NCI-H1930 (cell line): ENCODE measurements around the gene TNIP2.

Source experiments
- DNase-seq, 2 experiments: peaks; one replicate each; lab custom pipeline; 2025; lab: John Stamatoyannopoulos, UW

The TNIP2 gene, protein sequence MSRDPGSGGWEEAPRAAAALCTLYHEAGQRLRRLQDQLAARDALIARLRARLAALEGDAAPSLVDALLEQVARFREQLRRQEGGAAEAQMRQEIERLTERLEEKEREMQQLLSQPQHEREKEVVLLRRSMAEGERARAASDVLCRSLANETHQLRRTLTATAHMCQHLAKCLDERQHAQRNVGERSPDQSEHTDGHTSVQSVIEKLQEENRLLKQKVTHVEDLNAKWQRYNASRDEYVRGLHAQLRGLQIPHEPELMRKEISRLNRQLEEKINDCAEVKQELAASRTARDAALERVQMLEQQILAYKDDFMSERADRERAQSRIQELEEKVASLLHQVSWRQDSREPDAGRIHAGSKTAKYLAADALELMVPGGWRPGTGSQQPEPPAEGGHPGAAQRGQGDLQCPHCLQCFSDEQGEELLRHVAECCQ

DNA sequence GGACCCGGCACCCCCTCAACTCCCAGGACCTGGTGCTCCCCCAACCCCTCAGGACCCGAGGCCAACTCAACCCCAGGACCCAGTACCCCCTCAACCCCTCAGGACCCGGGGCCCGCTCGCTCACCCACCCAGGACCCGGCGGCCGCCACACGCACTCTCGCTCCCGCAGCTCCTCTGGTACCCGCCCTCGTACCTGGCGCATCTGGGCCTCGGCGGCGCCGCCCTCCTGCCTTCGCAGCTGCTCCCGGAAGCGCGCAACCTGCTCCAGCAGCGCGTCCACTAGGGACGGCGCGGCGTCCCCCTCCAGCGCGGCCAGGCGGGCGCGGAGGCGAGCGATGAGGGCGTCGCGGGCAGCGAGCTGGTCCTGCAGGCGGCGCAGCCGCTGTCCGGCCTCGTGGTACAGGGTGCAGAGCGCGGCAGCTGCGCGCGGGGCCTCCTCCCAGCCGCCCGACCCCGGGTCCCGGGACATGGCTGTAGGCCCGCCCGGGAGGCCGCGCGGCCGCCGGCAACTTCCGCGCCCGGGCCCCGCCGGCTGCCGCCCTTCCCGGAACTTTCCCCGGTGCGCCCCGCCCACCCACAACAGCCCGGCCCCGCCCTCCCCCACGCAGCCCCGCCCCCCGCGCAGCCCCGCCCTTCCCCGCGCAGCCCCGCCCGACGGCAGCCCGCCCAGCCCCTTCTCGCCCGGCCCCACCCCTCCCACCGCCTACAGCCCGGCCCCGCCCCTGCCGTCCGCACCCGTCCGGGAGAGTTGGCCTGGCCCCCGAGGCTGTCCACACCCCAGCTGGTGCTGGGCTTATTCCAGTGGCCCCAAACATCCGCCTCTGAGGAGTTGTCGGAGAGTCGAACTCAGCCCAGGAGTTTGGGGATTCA lies at the start of gene TNIP2:
TNIP2 (minus strand) TSS at position 516 of the 870 bp plus-strand sequence; CDS start at position 469, 47 bp downstream.
- peak; percentile 67 for DNase-seq

DNA sequence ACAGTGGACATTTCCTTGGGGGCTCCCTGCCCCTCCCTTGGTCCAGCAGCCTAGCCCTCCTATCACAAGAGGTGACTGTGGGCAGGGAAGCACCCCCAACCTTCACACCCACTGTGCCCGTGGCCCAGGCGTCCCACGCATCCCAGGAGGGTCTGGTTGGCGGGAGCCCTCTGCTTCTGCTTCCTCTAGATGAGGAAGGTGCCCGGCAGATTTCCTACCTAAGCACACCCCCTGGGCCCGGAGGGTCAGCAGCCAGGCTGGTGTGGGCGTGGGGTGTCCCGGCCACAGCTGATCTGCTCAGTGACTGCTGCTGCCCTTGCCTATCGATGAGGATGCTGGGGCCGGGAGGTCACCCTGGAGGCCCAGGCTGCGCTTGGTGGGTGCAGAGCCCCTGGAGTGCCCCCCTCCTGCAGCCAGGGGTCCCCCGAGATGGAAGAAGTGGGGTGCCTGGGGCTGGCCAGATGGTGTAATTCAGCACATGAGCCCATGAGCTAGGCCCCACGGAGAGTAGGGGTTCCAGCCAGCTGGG lies 48.9 kb upstream of the TNIP2 start:
- no peak for DNase-seq

DNA sequence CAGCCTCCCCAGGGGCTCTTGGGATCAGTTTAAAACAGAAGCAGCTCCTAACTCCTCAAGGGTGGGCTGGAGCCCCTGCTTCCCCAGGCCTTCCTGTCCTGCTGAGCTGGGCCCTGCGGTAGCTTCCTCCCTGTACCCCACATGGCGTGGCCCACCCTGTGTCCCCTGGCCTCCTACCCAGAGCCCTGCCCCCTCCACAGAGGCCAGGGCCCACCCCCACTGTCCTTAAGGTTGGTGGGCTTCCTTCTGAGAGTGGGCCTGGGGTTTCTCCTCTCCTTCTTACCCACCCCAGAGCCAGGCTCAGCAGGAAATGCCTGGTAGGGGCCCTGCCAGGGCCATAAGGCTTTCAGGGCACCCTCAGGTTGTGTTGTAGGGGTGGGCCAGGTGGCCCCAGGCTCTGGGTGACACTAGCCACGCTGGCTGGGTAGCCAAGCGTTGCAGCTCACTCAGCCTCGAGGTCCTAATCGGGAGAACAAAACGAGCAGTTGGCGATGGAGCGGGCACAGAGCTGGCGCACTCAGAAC lies 48.4 kb upstream of the TNIP2 start:
- no peak for DNase-seq

DNA sequence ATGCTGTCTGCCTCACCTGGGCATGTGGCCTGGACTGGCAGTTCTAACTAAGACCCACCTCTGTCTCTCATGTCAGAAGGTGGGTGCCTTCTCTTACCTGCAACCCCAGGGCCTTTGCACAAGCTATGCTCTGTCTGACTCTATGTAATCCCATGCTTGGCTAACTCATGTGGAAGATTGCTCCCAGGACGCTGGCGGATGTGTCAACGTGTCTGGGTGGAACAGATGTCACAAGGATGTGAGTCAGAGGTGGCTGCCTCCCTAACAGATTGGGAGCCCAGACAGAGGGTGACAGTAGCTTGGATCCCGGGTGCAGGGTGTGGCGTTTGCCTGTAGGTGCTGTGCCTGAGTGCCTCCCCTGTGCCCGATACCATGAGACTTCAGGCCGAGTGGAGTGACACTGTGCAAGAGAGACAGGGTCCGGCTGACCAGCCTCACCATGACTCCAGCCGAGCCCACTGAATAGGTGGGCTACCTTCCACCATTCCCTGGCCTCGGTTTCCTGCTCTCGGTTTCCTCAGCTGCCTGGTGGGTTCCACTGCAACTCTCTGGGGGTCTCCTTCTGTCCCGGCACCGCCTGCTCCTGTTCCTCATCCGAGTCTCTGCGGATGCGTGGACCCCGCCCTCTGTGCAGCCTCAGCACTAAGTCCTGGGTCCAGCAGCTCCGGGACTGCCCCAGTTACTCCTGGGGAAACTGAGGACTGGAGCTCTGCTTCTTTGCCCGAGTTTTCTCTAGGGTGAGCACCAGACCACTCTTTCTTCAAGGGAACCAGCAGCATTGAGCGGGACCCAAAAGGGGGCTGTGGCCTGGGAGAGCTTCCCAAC lies 47.7 kb upstream of the TNIP2 start:
- DNase-seq, result no peak

DNA sequence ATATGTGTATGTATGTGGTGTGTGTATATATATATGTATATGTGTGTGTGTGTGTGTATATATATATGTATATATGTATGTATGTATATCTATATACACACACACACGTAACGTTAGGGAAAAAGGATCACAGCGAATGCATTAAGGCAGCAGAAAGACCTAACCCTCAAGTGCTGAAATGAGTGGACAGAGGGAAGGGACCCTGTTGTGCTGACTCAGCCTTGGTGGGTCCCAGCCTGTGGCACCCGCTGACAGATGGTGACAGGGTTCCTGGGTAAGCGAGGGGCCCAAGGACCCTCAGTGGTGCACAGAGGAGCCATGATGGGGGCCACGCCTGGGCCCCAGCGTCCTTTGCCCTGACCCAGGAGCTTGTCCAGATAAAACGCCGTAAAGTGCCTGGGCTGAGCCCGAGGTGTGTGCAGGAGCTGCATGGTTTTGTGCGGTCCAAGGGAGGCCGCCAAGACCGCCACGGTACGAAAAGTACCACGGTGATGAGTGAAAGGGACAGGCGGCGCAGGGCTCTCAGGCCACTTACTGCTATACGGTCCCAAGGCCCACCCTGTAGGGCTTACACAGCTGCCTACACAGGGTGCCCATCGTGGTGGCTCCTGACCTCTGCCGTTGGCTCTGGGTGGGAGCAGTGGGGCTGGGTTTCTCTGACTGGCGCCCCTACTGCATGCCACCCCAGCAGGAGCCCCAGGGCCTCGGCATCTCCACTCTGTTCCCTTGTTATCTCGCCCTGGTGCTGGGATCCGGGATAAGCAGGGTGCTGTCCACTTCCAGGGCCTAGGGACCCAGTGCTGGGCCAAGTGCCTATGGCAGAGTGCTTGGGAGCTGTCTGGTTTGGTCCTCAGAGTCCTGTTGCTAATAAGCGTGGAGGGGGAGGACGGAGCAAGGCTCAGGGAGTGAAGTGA lies 46.7 kb upstream of the TNIP2 start:
- DNase-seq, result no peak

DNA sequence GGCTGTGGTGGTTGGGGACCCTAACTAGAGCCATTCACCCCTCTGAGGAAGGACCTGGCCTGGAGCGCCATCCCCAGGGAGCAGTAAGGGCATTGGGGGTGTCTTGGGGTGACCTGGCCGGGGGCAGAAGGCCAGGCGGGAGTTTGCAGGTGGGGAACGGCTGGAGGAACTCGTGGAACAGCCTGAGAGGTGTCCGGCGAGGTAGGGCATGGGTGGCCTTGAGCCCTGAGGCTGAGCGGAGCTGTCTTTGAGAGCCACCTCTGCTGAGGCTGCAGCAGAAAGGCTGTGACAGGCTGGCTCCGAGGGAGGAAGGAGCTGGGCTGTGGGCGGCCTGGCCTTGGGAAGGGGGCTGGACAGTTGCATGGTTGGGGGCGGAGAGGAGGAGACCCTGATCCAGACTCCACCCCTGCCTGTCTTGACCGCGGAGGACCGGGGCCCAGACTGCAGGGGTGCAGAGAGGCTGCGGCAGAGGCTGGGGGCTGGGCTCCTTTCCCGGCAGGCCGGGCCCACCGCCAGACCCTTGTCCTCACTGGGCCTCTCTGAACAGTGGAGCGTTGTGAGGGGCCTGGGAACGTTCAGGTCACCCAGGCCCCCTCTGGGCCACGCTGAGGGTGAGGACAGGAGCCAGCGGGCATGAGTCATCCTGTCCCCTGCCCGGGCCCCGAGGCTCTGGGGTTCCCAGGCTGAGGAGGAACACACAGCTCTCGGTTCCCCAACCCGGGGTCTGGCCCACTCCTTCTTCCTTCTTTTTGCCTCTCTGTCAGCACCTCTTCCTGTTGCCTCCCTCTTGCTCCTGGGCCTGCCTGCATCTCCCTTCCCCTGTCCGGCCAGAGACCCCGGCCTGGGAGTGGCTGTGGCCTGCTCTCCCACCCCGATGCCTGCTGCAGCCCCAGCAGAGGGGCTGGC lies 44.8 kb upstream of the TNIP2 start:
- no peak for DNase-seq

DNA sequence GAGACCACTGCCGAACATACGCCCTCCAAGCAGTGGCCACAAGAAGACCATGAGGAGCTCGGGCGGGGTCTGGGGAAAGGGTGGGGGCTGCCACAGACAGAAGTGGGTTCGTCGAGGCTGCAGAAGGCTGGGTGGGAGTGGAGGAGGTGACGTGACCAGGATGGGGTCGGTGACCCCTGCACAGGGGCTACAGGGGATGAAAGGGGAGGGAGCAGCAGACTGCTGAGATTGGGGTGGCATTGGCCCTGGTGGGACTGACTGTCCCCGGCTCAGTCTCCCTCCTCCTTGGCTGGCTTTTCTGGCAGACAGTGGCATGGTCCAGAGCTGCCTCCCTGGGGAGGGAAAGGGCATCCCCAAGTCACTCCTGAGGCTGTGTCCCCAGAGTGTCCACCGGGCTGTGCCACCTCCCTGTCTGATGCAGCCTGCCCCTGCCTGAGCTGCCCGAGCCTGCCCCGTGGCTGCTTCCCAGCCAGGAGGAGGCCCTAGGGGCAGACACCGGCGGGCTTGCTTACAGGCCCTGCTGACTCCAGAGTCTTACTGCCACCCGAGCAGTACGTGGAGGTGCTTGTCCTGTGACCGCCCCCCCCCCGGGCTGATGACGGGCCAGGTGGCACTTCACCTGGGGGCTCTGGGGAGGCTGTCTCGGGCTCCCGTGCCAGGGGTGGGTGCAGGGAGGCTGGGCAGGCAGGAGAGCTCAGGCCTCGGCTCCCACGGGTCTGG lies 44.0 kb upstream of the TNIP2 start:
- no peak for DNase-seq

DNA sequence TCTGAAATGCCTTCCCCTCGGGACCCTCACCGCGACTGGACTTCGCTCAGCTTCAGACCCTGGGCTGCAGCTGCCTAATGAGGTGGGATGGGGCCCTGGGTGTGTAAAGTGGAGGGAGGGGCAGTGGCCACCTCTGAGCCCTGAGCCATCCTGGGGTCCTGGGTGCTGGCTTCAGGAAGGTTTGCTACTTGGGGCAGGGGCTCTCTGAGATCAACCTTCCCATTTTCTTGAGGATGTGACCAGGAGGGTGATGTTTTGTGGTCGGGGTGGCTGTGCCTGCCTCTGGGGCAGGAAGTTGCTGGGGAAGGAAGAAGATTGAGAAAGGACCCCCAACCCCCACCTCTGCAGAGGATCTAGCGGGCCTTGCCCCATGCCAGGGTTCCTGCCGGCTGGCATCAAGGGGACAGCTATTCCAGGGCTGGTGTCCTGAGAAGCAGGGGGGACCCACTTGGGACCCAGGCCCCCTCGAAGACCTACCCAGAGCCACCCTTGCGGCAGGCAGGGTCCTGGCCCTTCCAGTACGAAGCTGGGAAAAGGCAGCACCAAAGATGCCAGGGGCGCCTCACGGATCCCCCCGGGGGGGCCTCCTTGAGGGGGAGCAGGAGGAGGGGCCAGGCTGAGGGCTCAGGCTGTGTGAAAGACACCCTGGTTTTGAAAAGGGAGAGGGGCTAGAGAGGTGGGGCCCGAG lies 43.2 kb upstream of the TNIP2 start:
- no peak for DNase-seq

DNA sequence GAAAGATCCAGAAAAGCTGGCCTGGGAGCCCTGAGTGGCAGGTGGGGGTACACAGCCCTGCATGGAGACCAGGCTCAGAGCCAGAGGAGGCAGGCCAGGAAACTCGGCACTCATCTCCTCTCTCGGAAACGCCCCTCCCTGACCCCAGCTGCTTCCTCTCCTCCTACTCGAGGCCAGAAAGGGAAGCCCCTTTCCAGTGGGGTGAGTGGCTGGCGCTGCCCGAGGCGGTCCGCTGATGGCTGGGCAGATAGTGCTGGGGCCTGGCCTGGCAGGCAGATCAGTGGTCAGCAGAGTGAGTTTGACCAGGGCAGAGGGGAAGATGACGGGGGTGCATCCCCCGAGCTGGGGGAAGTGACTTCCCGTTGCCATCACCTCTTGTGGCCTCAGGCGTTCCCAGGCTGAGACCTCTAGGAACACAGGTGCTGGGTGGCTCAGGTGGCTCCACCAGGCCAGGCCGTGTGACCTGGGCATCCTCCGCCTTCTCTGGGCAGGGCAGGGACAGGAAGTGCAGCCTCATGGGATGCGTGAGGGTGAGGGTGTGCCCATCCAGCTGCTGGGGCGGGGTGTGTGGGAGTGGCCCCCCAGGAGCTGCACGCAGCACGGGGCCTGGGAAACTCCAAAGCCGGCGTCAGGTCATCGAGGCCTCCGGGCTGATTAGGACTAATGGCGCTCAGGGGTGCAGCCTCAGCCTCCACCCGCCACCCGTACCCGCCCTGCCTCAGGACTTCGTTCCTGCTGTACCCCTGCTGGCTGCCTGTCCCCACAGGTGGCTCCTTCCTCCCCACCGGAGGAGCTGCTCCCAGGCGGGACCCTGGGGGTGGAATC lies 42.5 kb upstream of the TNIP2 start:
- no peak for DNase-seq

DNA sequence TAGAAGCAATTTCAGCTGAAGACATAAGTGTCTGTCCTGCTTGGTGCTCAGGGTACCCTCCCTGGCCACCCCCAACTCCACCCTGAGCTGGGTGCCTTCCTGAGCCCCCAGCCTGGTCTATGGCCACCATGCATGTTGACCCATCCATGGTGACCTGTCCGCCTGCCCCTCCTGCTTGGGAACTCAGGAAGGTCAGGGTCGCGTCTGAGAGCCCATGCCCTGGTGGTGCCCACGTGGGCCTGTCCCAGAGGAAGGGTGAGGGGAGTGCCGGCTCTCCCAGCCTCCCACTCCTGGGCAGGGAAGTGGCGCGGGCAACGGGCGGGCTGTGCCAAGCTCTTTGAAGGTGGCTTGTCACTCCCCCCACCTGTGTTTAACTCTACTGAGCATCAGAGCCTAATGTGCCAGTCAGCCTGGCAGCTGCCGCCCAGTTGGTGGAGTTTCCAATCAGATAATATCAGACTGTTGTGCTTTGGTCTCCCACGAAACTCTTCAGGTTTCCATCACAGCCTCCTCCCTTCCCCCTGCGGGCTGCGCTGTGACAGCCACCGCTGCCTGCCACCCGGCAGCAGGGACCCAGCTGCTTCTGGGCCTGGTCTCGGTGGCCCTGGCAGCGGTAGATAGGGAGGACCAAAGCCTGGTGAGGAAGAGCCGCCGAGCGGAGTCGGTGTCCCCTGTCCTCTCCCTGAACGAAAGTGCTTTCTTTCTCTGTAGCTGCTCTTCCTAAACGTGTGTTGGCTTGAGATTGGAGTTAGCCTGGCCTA lies 41.6 kb upstream of the TNIP2 start:
- DNase-seq, result no peak

DNA sequence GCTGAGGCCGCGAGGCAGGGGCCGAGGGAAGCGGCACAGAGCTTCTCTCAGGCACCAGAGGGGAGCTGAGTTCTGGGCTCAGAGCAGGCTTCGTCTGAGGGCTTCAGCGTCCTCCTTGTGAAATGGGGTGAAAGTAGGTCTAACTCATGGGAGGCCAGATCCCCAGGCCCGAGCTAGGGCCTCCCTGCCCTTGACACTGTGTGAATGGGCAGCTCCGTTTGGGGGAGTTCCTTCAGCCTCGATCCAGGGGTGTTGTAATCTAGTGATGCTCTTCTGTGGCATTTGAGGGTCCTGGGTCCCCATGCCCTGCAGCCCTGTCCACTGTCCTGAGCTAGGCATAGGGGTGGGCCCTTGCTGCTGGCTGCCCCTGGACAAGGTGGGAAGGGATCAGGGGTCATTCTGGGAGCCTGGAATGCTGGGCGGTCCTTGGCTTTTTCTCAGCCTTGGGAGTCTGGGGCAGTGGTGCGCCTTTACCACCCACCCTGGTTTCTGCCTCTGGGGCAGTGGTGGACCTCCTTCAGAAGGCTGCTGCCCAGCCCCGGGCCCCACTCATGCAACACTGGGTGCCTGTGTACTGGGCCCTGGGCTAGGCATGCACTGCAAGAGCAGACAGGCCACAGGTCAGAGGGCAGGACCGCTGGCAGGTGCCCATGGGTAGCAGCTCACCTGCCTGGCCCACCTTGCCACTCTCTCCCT lies 40.9 kb upstream of the TNIP2 start:
- DNase-seq, result no peak

GRCh38 chr4:2795893-2796848 lies 40.0 kb upstream of the TNIP2 start:
- no peak for DNase-seq

- no peak for DNase-seq
These were observed 39.3 kb upstream of the TNIP2 start for GRCh38 chr4:2795300-2795892.
